ENCODE data around the gene INPP5A.

INPP5A gene

GRCh38 chr10:132536877-132537683 is 507 bp upstream of the INPP5A start:
- peak; percentile 96 for DNase-seq (ENCODE audit: low read depth)

GRCh38 chr10:132538031-132538789 is 623 bp downstream of the INPP5A start:
- no peak for DNase-seq (ENCODE audit: low read depth)

GRCh38 chr10:132538790-132539421 is 1.3 kb downstream of the INPP5A start:
- no peak for DNase-seq (ENCODE audit: low read depth)

- DNase-seq (ENCODE audit: low read depth), result no peak
Measured at GRCh38 chr10:132539431-132539839, 1.8 kb downstream of the INPP5A start.

- peak; percentile 71 for DNase-seq (ENCODE audit: low read depth)
Measured at GRCh38 chr10:132539894-132540293, 2.3 kb downstream of the INPP5A start.

- DNase-seq (ENCODE audit: low read depth), result no peak
Measured at GRCh38 chr10:132540456-132540855, 2.9 kb downstream of the INPP5A start.

GRCh38 chr10:132541129-132541528 is 3.5 kb downstream of the INPP5A start:
- no peak for DNase-seq (ENCODE audit: low read depth)

- no peak for DNase-seq (ENCODE audit: low read depth)
Measured at GRCh38 chr10:132541601-132542011, 4.0 kb downstream of the INPP5A start.

GRCh38 chr10:132542086-132542775 is 4.6 kb downstream of the INPP5A start:
- DNase-seq (ENCODE audit: low read depth), result no peak

GRCh38 chr10:132542819-132543218 is 5.2 kb downstream of the INPP5A start:
- no peak for DNase-seq (ENCODE audit: low read depth)

- DNase-seq (ENCODE audit: low read depth), result no peak
Measured at GRCh38 chr10:132543916-132544743, 6.5 kb downstream of the INPP5A start.

GRCh38 chr10:132544744-132545658 is 7.4 kb downstream of the INPP5A start:
- DNase-seq (ENCODE audit: low read depth), result no peak

GRCh38 chr10:132545659-132546367 is 8.2 kb downstream of the INPP5A start:
- no peak for DNase-seq (ENCODE audit: low read depth)

GRCh38 chr10:132546567-132547420 is 9.2 kb downstream of the INPP5A start:
- DNase-seq (ENCODE audit: low read depth), result no peak

- DNase-seq (ENCODE audit: low read depth), result no peak
Measured at GRCh38 chr10:132547421-132547861, 9.9 kb downstream of the INPP5A start.

- DNase-seq (ENCODE audit: low read depth), result no peak
Measured at GRCh38 chr10:132548106-132548823, 10.7 kb downstream of the INPP5A start.

- no peak for DNase-seq (ENCODE audit: low read depth)
Measured at GRCh38 chr10:132548869-132549268, 11.3 kb downstream of the INPP5A start.

GRCh38 chr10:132549371-132549770 is 11.8 kb downstream of the INPP5A start:
- DNase-seq (ENCODE audit: low read depth), result no peak

Data from amniotic epithelial cell (primary cell).